OCI-LY7 (cell line): ENCODE data around the gene CFAP54. TPM values are rescaled to one million over a fixed set of nuclear protein-coding genes. Genes with fewer than 3 reads are reported as not detected.

Experiments used
- BruUV-seq: library from RNA; stranded (reverse); fragments of 400-500 nt; replicated peaks from 2 replicates; lab custom pipeline; 2021; lab: Mats Ljungman, UMichigan
- CTCF ChIA-PET: fragments of 300-600 bp; sonication (Branson Sonifier 250); formaldehyde crosslinking; loops from one replicate; lab custom pipeline; 2022; ENCODE audit warnings: antibody characterized with exemption; ENCODE audit not compliant: unreplicated experiment; lab: Charles Lee
- POLR2A ChIA-PET: fragments of 300-600 bp; sonication (Branson Sonifier 250); formaldehyde crosslinking; loops from one replicate; lab custom pipeline; 2022; ENCODE audit warnings: antibody characterized with exemption; lab: Charles Lee
- DNase-seq: peaks from one replicate; pipeline ENCODE4 v3.0.0-alpha.2; 2015; ENCODE audit warnings: low spot score
- H2AFZ ChIP-seq: fragments of 200-600 bp; sonication (generic), shearing (Covaris generic); 2 replicates; pipeline ENCODE4 v1.6.1; 2014; ENCODE audit warnings: mild to moderate bottlenecking, antibody characterized with exemption, low read length, moderate library complexity
- H3K27ac ChIP-seq: fragments of 200-600 bp; sonication (generic); 2 replicates; pipeline ENCODE4 v1.5.1; 2014; ENCODE audit warnings: mixed run types, low read depth, mild to moderate bottlenecking, moderate library complexity, low read length, inconsistent platforms; ENCODE audit not compliant: poor library complexity, severe bottlenecking
- H3K36me3 ChIP-seq: fragments of 200-600 bp; sonication (generic); 2 replicates; pipeline ENCODE4 v1.6.1; 2014; ENCODE audit warnings: mild to moderate bottlenecking, antibody characterized with exemption, low read length, moderate library complexity, mixed read lengths; ENCODE audit not compliant: insufficient read depth
- H3K4me1 ChIP-seq: fragments of 200-600 bp; sonication (generic); 2 replicates; pipeline ENCODE4 v1.5.1; 2014; ENCODE audit warnings: mild to moderate bottlenecking, low read length; ENCODE audit not compliant: insufficient read depth, poor library complexity, severe bottlenecking
- H3K4me2 ChIP-seq: fragments of 200-600 bp; sonication (generic); 2 replicates; pipeline ENCODE4 v1.6.1; 2014; ENCODE audit warnings: mild to moderate bottlenecking, low read length
- H3K4me3 ChIP-seq: fragments of 200-600 bp; sonication (generic); 2 replicates; pipeline ENCODE4 v1.5.1; 2014; ENCODE audit warnings: mild to moderate bottlenecking, low read depth, low read length; ENCODE audit not compliant: poor library complexity, severe bottlenecking
- H3K79me2 ChIP-seq: fragments of 200-600 bp; sonication (generic); 2 replicates; pipeline ENCODE4 v1.6.1; 2016; ENCODE audit warnings: low read depth, mild to moderate bottlenecking, low read length, moderate library complexity, mixed read lengths; ENCODE audit not compliant: insufficient read depth
- H3K9me2 ChIP-seq: fragments of 200-600 bp; sonication (generic); 2 replicates; pipeline ENCODE4 v1.6.1; 2016; ENCODE audit warnings: mild to moderate bottlenecking, low read length, mixed read lengths; ENCODE audit not compliant: insufficient read depth
- H3K9me3 ChIP-seq: fragments of 200-600 bp; sonication (generic); 2 replicates; pipeline ENCODE4 v1.6.1; 2014; ENCODE audit warnings: mild to moderate bottlenecking, mixed run types, low read length, mixed read lengths
- H4K20me1 ChIP-seq: fragments of 200-600 bp; sonication (generic); 2 replicates; pipeline ENCODE4 v1.6.1; 2014; ENCODE audit warnings: mild to moderate bottlenecking, antibody characterized with exemption, low read length, moderate library complexity, mixed read lengths; ENCODE audit not compliant: insufficient read depth
- EZH2phosphoT487 ChIP-seq: fragments of 200-600 bp; sonication (generic); IDR thresholded peaks from 2 replicates; pipeline ENCODE4 v1.6.1; 2018; ENCODE audit warnings: low read depth, borderline replicate concordance, mild to moderate bottlenecking, mixed run types, antibody characterized with exemption, low read length, moderate library complexity, mixed read lengths
- intact Hi-C: fragments of 100-400 bp; cut with micrococcal nuclease; formaldehyde crosslinking; loops from one replicate; pipeline ENCODE4 v1.10.0; 2022; ENCODE audit not compliant: unreplicated experiment
- total RNA-seq, 2 experiments: library from RNA; depleted of rRNA in 1 of 2; stranded (reverse); fragments of >200 nt in 1 of 2; shearing (Covaris generic) in 1 of 2; gene quantifications; 2 replicates each; pipeline ENCODE4 v1.2.3, GENCODE V29; 2014 to 2022
- TF ChIP-seq, protein P1 (sequence below): fragments of 200-600 bp; sonication (generic); conservative IDR thresholded peaks from 2 replicates; pipeline ENCODE4 v1.5.1; 2014; ENCODE audit warnings: mild to moderate bottlenecking, antibody characterized with exemption, low read length, moderate library complexity, mixed read lengths

The CFAP54 gene
- total RNA-seq, 2 experiments from 2014 or later, result 0.53 TPM; not detected in 1

- no peak for DNase-seq
- H3K9me2 ChIP-seq, result no peaks in the 10 kb centered on the region
- H3K4me1 ChIP-seq, result no peaks in the 10 kb centered on the region
- no peak for TF ChIP-seq EZH2phosphoT487
- TF ChIP-seq, protein P1, sequence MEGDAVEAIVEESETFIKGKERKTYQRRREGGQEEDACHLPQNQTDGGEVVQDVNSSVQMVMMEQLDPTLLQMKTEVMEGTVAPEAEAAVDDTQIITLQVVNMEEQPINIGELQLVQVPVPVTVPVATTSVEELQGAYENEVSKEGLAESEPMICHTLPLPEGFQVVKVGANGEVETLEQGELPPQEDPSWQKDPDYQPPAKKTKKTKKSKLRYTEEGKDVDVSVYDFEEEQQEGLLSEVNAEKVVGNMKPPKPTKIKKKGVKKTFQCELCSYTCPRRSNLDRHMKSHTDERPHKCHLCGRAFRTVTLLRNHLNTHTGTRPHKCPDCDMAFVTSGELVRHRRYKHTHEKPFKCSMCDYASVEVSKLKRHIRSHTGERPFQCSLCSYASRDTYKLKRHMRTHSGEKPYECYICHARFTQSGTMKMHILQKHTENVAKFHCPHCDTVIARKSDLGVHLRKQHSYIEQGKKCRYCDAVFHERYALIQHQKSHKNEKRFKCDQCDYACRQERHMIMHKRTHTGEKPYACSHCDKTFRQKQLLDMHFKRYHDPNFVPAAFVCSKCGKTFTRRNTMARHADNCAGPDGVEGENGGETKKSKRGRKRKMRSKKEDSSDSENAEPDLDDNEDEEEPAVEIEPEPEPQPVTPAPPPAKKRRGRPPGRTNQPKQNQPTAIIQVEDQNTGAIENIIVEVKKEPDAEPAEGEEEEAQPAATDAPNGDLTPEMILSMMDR, result no peak
- H2AFZ ChIP-seq, result no peak overlapping the region
- no peaks in the 10 kb centered on the region for H3K9me3 ChIP-seq
- no peak overlapping the region for H3K27ac ChIP-seq
- no TSS peak for BruUV-seq
- no peaks in the 10 kb centered on the region for H3K79me2 ChIP-seq
- no peak overlapping the region for H3K4me3 ChIP-seq
- ChIA-PET POLR2A (no interaction called here), CTCF (no interaction called here)
- intact Hi-C loops, result no loop called here
- no peaks in the 10 kb centered on the region for H4K20me1 ChIP-seq
- H3K4me2 ChIP-seq, result no peak overlapping the region
- H3K36me3 ChIP-seq, result no peaks in the 10 kb centered on the region
These were observed 280.0 kb downstream of the CFAP54 start for GRCh38 chr12:96769400-96769799.

DNA sequence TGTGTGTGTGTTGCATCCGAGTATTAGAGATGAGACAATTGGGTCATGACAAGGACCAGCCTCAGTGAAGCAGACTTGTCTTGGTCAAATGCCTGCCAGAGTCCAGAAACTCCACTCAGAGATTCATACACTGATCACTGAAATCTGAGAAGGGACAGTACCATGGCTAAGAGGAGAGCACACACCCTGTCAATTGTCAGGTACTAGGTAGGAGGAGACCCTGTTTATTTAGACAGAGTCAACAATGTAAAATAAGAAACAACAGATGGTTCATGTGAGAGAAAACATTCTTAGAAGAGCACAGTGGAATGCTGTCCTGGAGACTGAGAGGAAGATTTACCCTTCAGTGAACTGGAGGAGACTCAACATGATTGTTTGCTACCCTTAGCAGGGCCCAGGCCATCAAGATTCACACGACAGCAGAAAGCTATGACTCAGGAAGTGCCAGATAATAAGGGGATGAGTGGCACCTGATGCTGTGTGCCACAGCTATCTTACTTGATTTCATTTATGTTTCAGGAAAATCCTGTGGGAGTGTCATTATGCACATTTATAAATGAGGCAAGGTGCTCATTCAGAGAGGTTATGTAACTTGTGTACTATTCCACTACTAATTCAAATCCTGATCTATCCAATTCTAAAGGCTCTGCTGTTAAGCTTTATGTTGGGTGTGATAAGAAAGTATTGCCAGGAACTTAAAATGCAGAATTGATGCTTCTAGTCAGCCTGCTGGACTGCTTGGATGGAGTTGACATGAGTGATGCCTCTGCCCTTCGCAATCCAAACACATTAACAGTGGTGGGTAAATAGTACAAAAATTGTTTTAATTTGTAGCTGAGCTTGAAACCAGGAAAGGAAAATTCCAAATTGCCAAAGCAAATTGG lies 281.1 kb downstream of the CFAP54 start:
- TF ChIP-seq, protein P1, result no peak
- TF ChIP-seq EZH2phosphoT487, result no peak
- H3K4me3 ChIP-seq, result no peak overlapping the region
- no peaks in the 10 kb centered on the region for H3K79me2 ChIP-seq
- H3K27ac ChIP-seq, result no peak overlapping the region
- no peaks in the 10 kb centered on the region for H3K4me1 ChIP-seq
- H3K4me2 ChIP-seq, result no peak overlapping the region
- intact Hi-C loops, result no loop called here
- DNase-seq, result no peak
- H3K9me3 ChIP-seq, result no peaks in the 10 kb centered on the region
- ChIA-PET CTCF (no interaction called here), POLR2A (interaction anchor here (0.7 kb wide), 1 partner anchor 38 kb away, joined by 3 read pairs; no protein-coding TSS in a partner anchor)
- BruUV-seq, result no TSS peak
- no peak overlapping the region for H2AFZ ChIP-seq
- H3K36me3 ChIP-seq, result no peaks in the 10 kb centered on the region
- no peaks in the 10 kb centered on the region for H3K9me2 ChIP-seq
- no peaks in the 10 kb centered on the region for H4K20me1 ChIP-seq

- intact Hi-C loops, result no loop called here
- BruUV-seq, result no TSS peak
- H4K20me1 ChIP-seq, result no peaks in the 10 kb centered on the region
- H3K4me1 ChIP-seq, result no peaks in the 10 kb centered on the region
- no peak overlapping the region for H3K27ac ChIP-seq
- ChIA-PET CTCF (no interaction called here), POLR2A (no interaction called here)
- H3K79me2 ChIP-seq, result no peaks in the 10 kb centered on the region
- no peak overlapping the region for H2AFZ ChIP-seq
- no peak for TF ChIP-seq EZH2phosphoT487
- TF ChIP-seq, protein P1, result no peak
- no peaks in the 10 kb centered on the region for H3K9me2 ChIP-seq
- H3K4me3 ChIP-seq, result no peak overlapping the region
- no peak overlapping the region for H3K4me2 ChIP-seq
- no peak for DNase-seq
- H3K36me3 ChIP-seq, result no peaks in the 10 kb centered on the region
- no peaks in the 10 kb centered on the region for H3K9me3 ChIP-seq
These were observed 283.7 kb downstream of the CFAP54 start for GRCh38 chr12:96773031-96773430.
